IMR-90 (cell line): ENCODE data around the gene PLCL1. TPM values are rescaled to one million over a fixed set of nuclear protein-coding genes. Genes with fewer than 3 reads are reported as not detected.

Source experiments
- ATAC-seq: fragments of 200-7000 bp; cut with Tn5 transposase; 2 replicates; pipeline ENCODE4 v1.9.1; 2020; ENCODE audit warnings: low read depth, mild to moderate bottlenecking, moderate library complexity
- BruUV-seq: library from RNA; stranded (reverse); fragments of 400-500 nt; replicated peaks from 2 replicates; lab custom pipeline; 2021; lab: Mats Ljungman, UMichigan
- CTCF ChIA-PET: fragments of 300-600 bp; formaldehyde crosslinking; extraction: SDS; loops from one replicate; lab custom pipeline; 2021; ENCODE audit warnings: antibody characterized with exemption; lab: Yijun Ruan, JAX
- POLR2A ChIA-PET: fragments of 300-600 bp; sonication (Branson Sonifier 250); formaldehyde crosslinking; loops from one replicate; lab custom pipeline; 2022; ENCODE audit warnings: antibody characterized with exemption; ENCODE audit not compliant: unreplicated experiment; lab: Charles Lee
- DNase-seq: peaks from one replicate; pipeline ENCODE4 v3.0.0; 2013
- H2AFZ ChIP-seq: replicated peaks from 2 replicates; pipeline ENCODE3; 2013; ENCODE audit warnings: low read length, mild to moderate bottlenecking; ENCODE audit not compliant: poor library complexity
- H2AK5ac ChIP-seq: 2 replicates; pipeline ENCODE4 v1.6.1; 2013; ENCODE audit warnings: low read depth, low read length, inconsistent platforms
- H2AK9ac ChIP-seq: replicated peaks from 2 replicates; pipeline ENCODE3; 2013; ENCODE audit warnings: mild to moderate bottlenecking, low read depth, low read length, moderate library complexity; ENCODE audit not compliant: poor library complexity
- H2BK120ac ChIP-seq: 2 replicates; pipeline ENCODE4 v1.6.1; 2013; ENCODE audit warnings: low read depth, low read length, inconsistent platforms
- H2BK15ac ChIP-seq: 3 replicates; pipeline ENCODE4 v1.6.1; 2013; ENCODE audit warnings: low read depth, low read length, inconsistent platforms
- H2BK20ac ChIP-seq: 2 replicates; pipeline ENCODE4 v1.6.1; 2013; ENCODE audit warnings: low read depth, mild to moderate bottlenecking, inconsistent platforms, low read length, moderate library complexity
- H2BK5ac ChIP-seq: 2 replicates; pipeline ENCODE4 v1.6.1; 2013; ENCODE audit warnings: mild to moderate bottlenecking, low read depth, low read length, inconsistent platforms; ENCODE audit not compliant: poor library complexity, severe bottlenecking
- H3K14ac ChIP-seq: replicated peaks from 2 replicates; pipeline ENCODE4 v1.6.1; 2013; ENCODE audit warnings: low read depth, low read length, inconsistent platforms
- H3K18ac ChIP-seq: 2 replicates; pipeline ENCODE4 v1.6.1; 2013; ENCODE audit warnings: low read depth, low read length, control low read depth
- H3K23ac ChIP-seq: 2 replicates; pipeline ENCODE4 v1.6.1; 2013; ENCODE audit warnings: low read depth, low read length, inconsistent platforms
- H3K27ac ChIP-seq: 2 replicates; pipeline ENCODE4 v1.5.1; 2013; ENCODE audit warnings: mild to moderate bottlenecking, control low read depth, low read length; ENCODE audit not compliant: insufficient read depth
- H3K27me3 ChIP-seq: 2 replicates; pipeline ENCODE4 v1.6.1; 2013; ENCODE audit warnings: low read length; ENCODE audit not compliant: control insufficient read depth, insufficient read depth
- H3K36me3 ChIP-seq: 2 replicates; pipeline ENCODE4 v1.6.1; 2013; ENCODE audit warnings: low read length, mixed read lengths; ENCODE audit not compliant: control insufficient read depth, insufficient read depth
- H3K4ac ChIP-seq: 2 replicates; pipeline ENCODE4 v1.6.1; 2013; ENCODE audit warnings: low read depth, low read length, inconsistent platforms
- H3K4me1 ChIP-seq: 2 replicates; pipeline ENCODE4 v1.6.1; 2013; ENCODE audit warnings: low read length, mixed read lengths; ENCODE audit not compliant: control insufficient read depth, insufficient read depth
- H3K4me2 ChIP-seq: 2 replicates; pipeline ENCODE4 v1.6.1; 2013; ENCODE audit warnings: low read depth, mild to moderate bottlenecking, control low read depth, low read length, moderate library complexity
- H3K4me3 ChIP-seq: 2 replicates; pipeline ENCODE4 v1.5.1; 2013; ENCODE audit warnings: low read depth, mild to moderate bottlenecking, control low read depth, low read length, moderate library complexity; ENCODE audit not compliant: insufficient read depth
- H3K56ac ChIP-seq: 2 replicates; pipeline ENCODE4 v1.6.1; 2013; ENCODE audit warnings: low read length, inconsistent platforms; ENCODE audit not compliant: insufficient read depth; ENCODE audit errors: extremely low read depth
- H3K79me1 ChIP-seq, 2 experiments: 2 replicates each; pipeline ENCODE4 v1.6.1; 2013; ENCODE audit warnings: low read length in 2 of 2, inconsistent platforms in 1 of 2, low read depth in 1 of 2
- H3K9ac ChIP-seq: 2 replicates; pipeline ENCODE4 v1.6.1; 2013; ENCODE audit warnings: low read depth, low read length, control low read depth
- H3K9me1 ChIP-seq: 2 replicates; pipeline ENCODE4 v1.6.1; 2013; ENCODE audit warnings: low read length, inconsistent platforms; ENCODE audit not compliant: insufficient read depth
- H3K9me3 ChIP-seq: 2 replicates; pipeline ENCODE4 v1.6.1; 2013; ENCODE audit warnings: low read length; ENCODE audit not compliant: control insufficient read depth, insufficient read depth
- H4K20me1 ChIP-seq: 2 replicates; pipeline ENCODE4 v1.6.1; 2013; ENCODE audit warnings: low read length, inconsistent platforms; ENCODE audit not compliant: insufficient read depth
- H4K5ac ChIP-seq: 2 replicates; pipeline ENCODE4 v1.6.1; 2013; ENCODE audit warnings: mild to moderate bottlenecking, low read depth, low read length, control low read depth
- H4K8ac ChIP-seq, 2 experiments: 2 replicates each; pipeline ENCODE4 v1.6.1; 2013; ENCODE audit warnings: low read depth in 2 of 2, low read length in 2 of 2, control low read depth in 1 of 2, inconsistent platforms in 1 of 2
- H4K91ac ChIP-seq: 2 replicates; pipeline ENCODE4 v1.6.1; 2013; ENCODE audit warnings: low read depth, low read length, inconsistent platforms; ENCODE audit not compliant: insufficient read depth
- CHD1 ChIP-seq: IDR thresholded peaks from 2 replicates; pipeline ENCODE4 v1.6.1; 2012; ENCODE audit warnings: low read depth, low read length, improper control_type of control experiment
- CTCF ChIP-seq: conservative IDR thresholded peaks from 2 replicates; pipeline ENCODE4 v1.5.1; 2012; ENCODE audit warnings: mild to moderate bottlenecking, low read depth, low read length, improper control_type of control experiment
- FOS ChIP-seq: fragments of 150-350 bp; IDR thresholded peaks from 2 replicates; pipeline ENCODE4 v1.6.1; 2016; ENCODE audit warnings: low read depth, low read length
- MAFK ChIP-seq: IDR thresholded peaks from 2 replicates; pipeline ENCODE4 v1.6.1; 2012; ENCODE audit warnings: low read depth, low read length, improper control_type of control experiment
- POLR2A ChIP-seq: IDR thresholded peaks from 2 replicates; pipeline ENCODE4 v1.6.1; 2012; ENCODE audit warnings: mild to moderate bottlenecking, low read depth, low read length
- RAD21 ChIP-seq: IDR thresholded peaks from 2 replicates; pipeline ENCODE4 v1.6.1; 2012; ENCODE audit warnings: low read length, improper control_type of control experiment
- WGBS, 2 experiments: methylation state at CpG; one replicate each; pipeline versions ENCODE4 v1.1.5 to v1.1.7; 2013; ENCODE audit warnings: missing lambda C conversion rate in 2 of 2; ENCODE audit not compliant: insufficient read length in 1 of 2; ENCODE audit errors: extremely low coverage in 2 of 2; 5-methylcytosine and 5-hydroxymethylcytosine counted together
- dilution Hi-C: fragments of 300-500 bp; cut with HindIII; formaldehyde crosslinking; loops from one replicate; pipeline ENCODE4 v1.14.3; 2018; ENCODE audit warnings: low sequenced_read_pairs; ENCODE audit not compliant: unreplicated experiment
- in situ Hi-C: fragments of 300-500 bp; cut with MboI; formaldehyde crosslinking; loops from 3 replicates; pipeline ENCODE4 v1.14.3; 2019; ENCODE audit warnings: low sequenced_read_pairs, inconsistent platforms, mixed read lengths
- intact Hi-C: fragments of 100-400 bp; cut with micrococcal nuclease; formaldehyde crosslinking; loops from 2 replicates; pipeline ENCODE4 v1.10.0; 2022
- polyA plus RNA-seq, 3 experiments: library from polyadenylated mRNA; depleted of rRNA; stranded (reverse); fragments of >200 nt; gene quantifications; 2 replicates each; pipeline ENCODE4 v1.2.3, GENCODE V29; 2012; ENCODE audit warnings: low replicate concordance in 1 of 3
- total RNA-seq: library from RNA; depleted of rRNA; stranded (reverse); fragments of >200 nt; gene quantifications from 2 replicates; pipeline ENCODE4 v1.2.3, GENCODE V29; 2012

Gene PLCL1
- total and polyA plus RNA-seq, 2 of the 4 experiments (the other 2 are of a cell fraction) = 0.14 to 0.18 TPM

- no TSS peak for BruUV-seq
- Histone ChIP-seq H3K27me3 (no peaks in the 10 kb centered on the region), H3K4me2 (no peak overlapping the region), H2BK120ac (no peak overlapping the region), H2AK5ac (no peak overlapping the region), H3K4ac (no peak overlapping the region), H4K91ac (no peak overlapping the region), H4K5ac (no peak overlapping the region), H2AK9ac (no peak overlapping the region), H2AFZ (no peak overlapping the region), H3K4me1 (no peaks in the 10 kb centered on the region), H3K14ac (no peak overlapping the region), H3K27ac (no peak overlapping the region), H2BK15ac (no peak overlapping the region), H3K9me1 (no peaks in the 10 kb centered on the region), H2BK5ac (no peak overlapping the region), H3K23ac (no peak overlapping the region), H3K9ac (no peak overlapping the region), H3K36me3 (no peaks in the 10 kb centered on the region), H2BK20ac (no peak overlapping the region), H3K56ac (no peak overlapping the region), H3K18ac (no peak overlapping the region), H3K79me1 (no peaks in the 10 kb centered on the region), H4K20me1 (no peaks in the 10 kb centered on the region), H3K4me3 (no peak overlapping the region), H3K9me3 (no peaks in the 10 kb centered on the region), H4K8ac (no peak overlapping the region)
- no CpG with 5 or more reads among the region's 1 CpG for WGBS, 2 experiments
- ChIA-PET CTCF (interaction anchor here (0.5 kb wide), 1 partner anchor 216 kb away, joined by 4 read pairs; no protein-coding TSS in a partner anchor), POLR2A (no interaction called here)
- in situ Hi-C loops (no loop called here), dilution Hi-C loops (no loop called here), intact Hi-C loops (no loop called here)
- TF ChIP-seq RAD21 (no peak), POLR2A (no peak), MAFK (no peak), CTCF (no peak), FOS (no peak), CHD1 (no peak)
- ATAC-seq (no peak), DNase-seq (no peak)
Measured at GRCh38 chr2:198065322-198065721, 260.9 kb downstream of the PLCL1 start.
